ENCODE results near the gene KIF6.

The KIF6 gene

DNA sequence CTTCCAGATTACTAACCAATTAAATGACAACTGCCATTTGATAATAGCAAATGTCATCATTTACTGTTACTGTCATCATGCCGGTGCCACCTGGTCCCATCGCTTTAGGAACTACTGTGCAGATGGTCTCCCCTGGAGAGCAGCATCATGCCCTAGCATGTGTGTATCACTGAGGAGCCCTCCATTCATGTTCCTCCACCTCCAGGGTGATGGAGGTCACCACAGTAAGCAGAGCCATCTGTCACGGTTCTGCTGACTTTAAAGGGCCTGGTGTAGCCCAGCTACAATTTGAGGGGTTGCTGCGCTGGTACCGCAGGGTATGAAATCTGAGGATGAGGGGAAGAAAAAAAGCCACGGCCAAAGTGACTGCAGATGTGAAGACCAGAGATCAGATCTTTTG is 283.9 kb downstream of the KIF6 start:
- Mint-ChIP-seq H3K27me3 (peaks cover 18% of the 10 kb centered on the region), H3K4me1 (ENCODE audit: low read depth) (peaks cover 8% of the 10 kb centered on the region), H3K4me3 (no peak overlapping the region)

DNA sequence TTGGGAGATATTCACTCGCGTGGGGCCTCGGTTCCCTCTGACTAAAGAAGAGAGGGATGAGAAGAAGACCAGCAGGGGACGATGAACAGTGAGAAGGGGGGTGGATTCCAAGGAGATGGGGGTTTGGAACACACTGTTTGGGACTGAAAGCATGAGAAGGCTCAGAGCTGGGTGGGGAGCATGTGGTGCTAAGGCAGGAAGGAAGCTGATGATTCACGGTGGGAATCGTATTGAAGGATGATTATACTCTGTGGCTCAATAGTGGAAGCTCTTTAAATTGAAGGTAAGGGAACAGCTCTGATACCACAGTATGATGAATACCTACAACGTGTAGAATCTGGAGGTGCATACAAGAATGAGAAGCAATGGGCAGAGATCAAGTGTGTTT is 285.2 kb downstream of the KIF6 start:
- Mint-ChIP-seq H3K4me3 (no peak overlapping the region), H3K27ac (no peak overlapping the region), H3K4me1 (ENCODE audit: low read depth) (peaks cover 3% of the 10 kb centered on the region), H3K36me3 (ENCODE audit: low read depth) (no peaks in the 10 kb centered on the region), H3K27me3 (peaks cover 17% of the 10 kb centered on the region), H3K9me3 (peaks cover 3% of the 10 kb centered on the region)

More for the DNA sequence above, 283.9 kb downstream of the KIF6 start:
- H3K36me3 Mint-ChIP-seq (ENCODE audit: low read depth), result no peaks in the 10 kb centered on the region
- H3K9me3 Mint-ChIP-seq, result peaks cover 3% of the 10 kb centered on the region
- H3K27ac Mint-ChIP-seq, result no peak overlapping the region

DNA sequence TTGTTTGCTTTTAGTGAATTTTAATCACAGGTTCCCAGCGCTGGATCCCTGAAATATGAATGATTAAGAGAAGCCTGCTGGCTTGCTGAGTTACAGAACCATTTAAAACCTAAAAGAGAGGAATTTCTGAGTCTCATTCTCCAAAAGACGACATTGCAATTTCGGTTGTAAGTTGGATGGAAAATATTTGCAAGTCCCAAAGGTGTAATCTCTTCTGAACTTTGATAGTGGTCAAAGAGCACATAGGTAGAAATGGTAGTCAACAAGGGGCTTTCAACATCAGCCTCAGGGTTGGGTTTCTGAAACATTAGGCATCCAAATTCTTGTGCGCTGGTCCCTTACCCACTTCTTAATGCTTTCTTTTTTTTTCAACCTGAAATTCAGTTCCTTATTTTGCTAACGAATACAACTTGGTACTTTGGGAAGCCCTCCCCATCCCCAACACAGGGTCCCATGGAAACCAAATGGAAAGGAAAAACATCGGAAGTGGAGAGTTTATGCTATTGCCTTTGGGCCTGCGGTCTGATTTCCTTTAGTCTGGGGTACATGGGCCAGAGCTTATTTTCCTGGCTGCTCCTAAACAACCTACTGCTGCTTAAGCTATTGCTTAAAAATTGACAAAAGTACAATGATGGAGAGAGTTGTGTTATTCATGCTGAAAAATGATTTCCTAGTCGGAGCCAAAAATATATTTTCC is 285.7 kb downstream of the KIF6 start:
- H3K9me3 Mint-ChIP-seq, result peaks cover 3% of the 10 kb centered on the region
- peaks cover 17% of the 10 kb centered on the region for H3K27me3 Mint-ChIP-seq
- no peak overlapping the region for H3K27ac Mint-ChIP-seq
- no peaks in the 10 kb centered on the region for H3K36me3 Mint-ChIP-seq (ENCODE audit: low read depth)
- H3K4me1 Mint-ChIP-seq (ENCODE audit: low read depth), result peaks cover under 1% of the 10 kb centered on the region
- H3K4me3 Mint-ChIP-seq, result no peak overlapping the region

DNA sequence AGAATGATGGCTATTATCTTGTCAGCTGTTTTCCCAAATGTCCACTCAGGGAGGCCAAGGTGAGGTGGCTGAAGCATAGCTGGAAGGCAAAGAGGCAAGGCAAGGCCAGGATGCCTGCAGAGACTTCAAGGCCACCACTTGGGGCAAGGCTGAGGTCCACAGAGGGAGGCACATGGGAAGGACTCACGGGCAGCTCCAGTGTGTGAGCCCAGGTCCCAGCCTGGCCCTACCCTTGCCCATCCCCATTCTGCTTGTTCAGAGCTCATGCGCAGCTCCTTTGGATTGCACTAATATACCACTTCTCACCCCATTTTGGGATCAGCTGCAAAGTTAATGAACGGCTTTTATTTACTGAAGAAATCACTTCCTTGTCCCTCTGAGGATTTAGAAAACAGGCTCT is 291.6 kb downstream of the KIF6 start:
- peaks cover 3% of the 10 kb centered on the region for H3K9me3 Mint-ChIP-seq
- H3K27me3 Mint-ChIP-seq, result peaks cover 13% of the 10 kb centered on the region
- peaks cover 6% of the 10 kb centered on the region for H3K4me1 Mint-ChIP-seq (ENCODE audit: low read depth)
- no peaks in the 10 kb centered on the region for H3K36me3 Mint-ChIP-seq (ENCODE audit: low read depth)
- H3K27ac Mint-ChIP-seq, result no peak overlapping the region
- H3K4me3 Mint-ChIP-seq, result no peak overlapping the region

DNA sequence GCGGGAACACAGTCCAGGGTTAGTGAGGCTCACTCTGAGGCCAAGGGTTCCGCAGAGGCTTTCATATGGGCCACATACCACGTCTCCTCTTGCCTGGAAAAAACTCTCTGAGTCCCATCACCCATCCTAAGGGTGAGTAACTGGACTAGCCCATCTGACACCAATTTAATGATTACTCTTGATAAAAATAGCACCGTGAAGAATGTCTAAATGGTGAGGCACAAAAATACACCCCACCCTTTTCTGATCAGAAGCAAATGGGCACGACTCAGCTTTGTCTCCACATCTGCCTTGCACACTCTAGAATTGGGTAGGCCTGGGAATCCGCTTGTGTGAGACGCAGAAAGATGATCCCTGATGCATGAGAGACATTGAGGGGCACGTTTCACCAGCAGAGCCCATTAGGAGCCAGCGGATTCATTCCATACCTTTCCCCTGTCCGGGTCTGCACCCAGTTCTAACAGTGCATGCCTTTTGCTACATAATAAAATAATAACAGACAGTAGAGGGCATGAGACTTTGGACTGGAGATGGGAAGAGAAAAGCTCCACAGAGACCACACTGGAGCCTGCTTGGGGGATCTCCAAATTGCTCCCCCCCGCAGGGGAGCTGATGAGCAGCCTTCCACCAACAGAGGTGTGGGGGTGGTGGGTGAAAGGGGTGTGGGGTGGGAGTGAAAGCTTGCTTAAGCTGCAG is 292.7 kb downstream of the KIF6 start:
- Mint-ChIP-seq H3K4me1 (ENCODE audit: low read depth) (peaks cover 6% of the 10 kb centered on the region), H3K4me3 (no peak overlapping the region), H3K27me3 (peaks cover 16% of the 10 kb centered on the region), H3K27ac (no peak overlapping the region), H3K36me3 (ENCODE audit: low read depth) (no peaks in the 10 kb centered on the region), H3K9me3 (peaks cover 1% of the 10 kb centered on the region)

DNA sequence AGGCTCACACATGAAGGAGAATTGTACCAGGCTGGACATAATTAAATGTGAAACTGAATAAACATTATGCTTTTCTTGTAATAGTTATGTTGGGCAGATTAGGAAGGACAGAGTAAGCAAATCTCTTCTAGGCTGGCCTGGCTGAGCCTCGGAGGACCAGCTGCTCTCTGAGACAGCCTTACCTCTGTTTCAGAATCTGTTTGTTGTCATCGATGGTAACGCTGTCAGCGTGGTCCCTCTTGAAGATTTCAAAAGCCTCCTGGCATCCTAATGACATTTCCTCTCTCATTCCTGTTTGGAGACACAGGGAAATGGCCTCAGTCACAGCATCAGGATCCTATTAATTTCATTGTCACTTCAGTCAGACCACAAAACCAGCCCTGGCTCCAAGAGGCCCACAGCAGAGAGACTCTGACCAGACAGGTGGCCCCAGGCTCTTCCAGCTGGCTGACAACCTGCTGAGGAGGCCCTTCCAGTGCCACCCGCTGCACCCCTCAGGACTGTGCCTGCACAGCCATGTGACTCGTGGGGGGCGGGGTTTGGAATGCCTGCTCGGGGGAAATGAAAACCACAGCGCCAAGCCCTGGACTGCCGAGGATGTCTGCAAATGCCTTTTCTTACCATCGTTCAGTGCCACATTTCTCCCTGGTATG is 294.2 kb downstream of the KIF6 start:
- H3K27ac Mint-ChIP-seq, result no peak overlapping the region
- peaks cover 9% of the 10 kb centered on the region for H3K4me1 Mint-ChIP-seq (ENCODE audit: low read depth)
- H3K9me3 Mint-ChIP-seq, result no peaks in the 10 kb centered on the region
- no peak overlapping the region for H3K4me3 Mint-ChIP-seq
- H3K27me3 Mint-ChIP-seq, result peaks cover 11% of the 10 kb centered on the region
- H3K36me3 Mint-ChIP-seq (ENCODE audit: low read depth), result no peaks in the 10 kb centered on the region

DNA sequence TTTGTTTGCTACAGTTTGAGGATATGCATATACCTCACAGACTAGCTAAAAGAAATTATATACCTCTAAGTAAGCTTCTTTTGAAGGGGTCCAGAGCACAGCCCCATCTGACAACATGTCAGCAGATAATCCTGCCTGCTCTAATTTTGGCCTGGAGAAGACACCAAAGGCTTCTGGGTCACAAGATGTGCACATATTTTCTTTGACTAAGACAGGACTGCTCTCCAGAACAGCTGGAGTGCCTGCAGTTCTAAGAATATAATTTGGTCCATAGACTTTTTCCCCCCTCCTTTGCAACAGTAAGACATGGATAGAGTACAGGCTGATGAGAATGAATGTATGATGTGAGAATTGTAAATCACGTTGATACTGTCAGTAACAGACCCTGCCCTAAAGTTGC is 294.8 kb downstream of the KIF6 start:
- no peaks in the 10 kb centered on the region for H3K36me3 Mint-ChIP-seq (ENCODE audit: low read depth)
- H3K27ac Mint-ChIP-seq, result no peak overlapping the region
- no peak overlapping the region for H3K4me3 Mint-ChIP-seq
- H3K4me1 Mint-ChIP-seq (ENCODE audit: low read depth), result peaks cover 12% of the 10 kb centered on the region
- peaks cover 8% of the 10 kb centered on the region for H3K27me3 Mint-ChIP-seq
- no peaks in the 10 kb centered on the region for H3K9me3 Mint-ChIP-seq

DNA sequence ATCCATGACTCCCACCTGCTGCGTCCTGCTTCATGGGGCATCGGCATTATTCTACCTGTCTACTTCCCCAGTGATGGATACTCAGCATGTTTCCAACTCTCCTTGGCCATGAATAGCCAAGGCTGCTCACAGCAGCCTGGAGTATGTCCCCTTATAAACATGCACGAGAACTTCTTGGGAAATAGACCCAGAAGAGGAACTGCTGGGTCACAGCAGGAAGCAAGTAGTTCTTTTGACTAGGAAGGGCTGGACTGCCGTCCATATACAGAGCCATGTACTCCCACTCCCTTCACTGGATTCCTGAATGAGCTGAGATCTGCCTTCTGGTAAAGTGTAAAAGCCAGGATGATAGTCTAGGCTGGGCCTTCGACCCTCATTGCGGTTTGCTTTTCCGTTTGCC is 296.4 kb downstream of the KIF6 start:
- H3K27me3 Mint-ChIP-seq, result peaks cover 8% of the 10 kb centered on the region
- H3K9me3 Mint-ChIP-seq, result no peaks in the 10 kb centered on the region
- H3K27ac Mint-ChIP-seq, result no peak overlapping the region
- H3K4me3 Mint-ChIP-seq, result no peak overlapping the region
- H3K36me3 Mint-ChIP-seq (ENCODE audit: low read depth), result no peaks in the 10 kb centered on the region
- H3K4me1 Mint-ChIP-seq (ENCODE audit: low read depth), result peaks cover 12% of the 10 kb centered on the region

DNA sequence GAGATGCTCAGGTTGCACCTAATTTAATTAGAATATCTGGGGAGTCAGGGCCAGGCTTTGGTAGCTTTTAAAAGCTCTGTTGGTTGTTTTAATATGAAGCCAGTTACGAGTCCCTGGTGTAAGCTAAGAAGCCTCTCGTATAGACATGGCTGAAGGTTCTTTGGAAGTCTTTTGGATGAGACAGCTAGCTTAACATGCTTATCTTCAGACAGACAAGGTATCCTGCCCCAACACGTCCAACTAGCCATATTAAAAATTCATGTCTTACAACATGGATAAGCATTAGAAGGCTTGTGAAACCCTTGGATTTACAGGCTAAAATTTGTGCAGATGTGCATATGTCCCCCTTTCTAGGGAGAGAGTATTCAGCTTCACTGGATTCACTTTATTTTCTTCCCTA is 297.1 kb downstream of the KIF6 start:
- H3K4me3 Mint-ChIP-seq, result no peak overlapping the region
- peaks cover 12% of the 10 kb centered on the region for H3K4me1 Mint-ChIP-seq (ENCODE audit: low read depth)

DNA sequence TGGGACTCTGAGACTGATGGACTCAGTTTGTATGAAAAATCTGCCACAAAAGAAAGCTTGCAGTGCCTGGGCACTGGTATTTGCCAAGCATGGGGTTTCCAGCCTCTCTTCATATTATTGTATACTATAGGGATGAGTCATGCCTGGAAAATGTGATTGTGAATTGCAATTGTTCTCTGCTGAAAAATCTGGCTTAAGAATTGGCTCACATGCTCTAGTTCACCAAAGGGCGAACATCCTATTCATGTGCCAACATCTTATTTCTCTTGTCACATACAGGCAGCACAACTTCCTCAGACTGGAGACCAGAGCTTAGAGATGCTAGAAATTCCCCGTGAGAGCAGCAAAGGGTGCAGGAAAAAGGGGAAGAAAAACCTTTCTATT is 299.1 kb downstream of the KIF6 start:
- Mint-ChIP-seq H3K9me3 (no peaks in the 10 kb centered on the region), H3K36me3 (ENCODE audit: low read depth) (no peaks in the 10 kb centered on the region), H3K4me3 (no peak overlapping the region), H3K4me1 (ENCODE audit: low read depth) (peaks cover 6% of the 10 kb centered on the region), H3K27me3 (peaks cover 8% of the 10 kb centered on the region), H3K27ac (no peak overlapping the region)

More for the DNA sequence above, 297.1 kb downstream of the KIF6 start:
- Mint-ChIP-seq H3K36me3 (ENCODE audit: low read depth) (no peaks in the 10 kb centered on the region), H3K27me3 (peaks cover 8% of the 10 kb centered on the region), H3K9me3 (no peaks in the 10 kb centered on the region), H3K27ac (no peak overlapping the region)

DNA sequence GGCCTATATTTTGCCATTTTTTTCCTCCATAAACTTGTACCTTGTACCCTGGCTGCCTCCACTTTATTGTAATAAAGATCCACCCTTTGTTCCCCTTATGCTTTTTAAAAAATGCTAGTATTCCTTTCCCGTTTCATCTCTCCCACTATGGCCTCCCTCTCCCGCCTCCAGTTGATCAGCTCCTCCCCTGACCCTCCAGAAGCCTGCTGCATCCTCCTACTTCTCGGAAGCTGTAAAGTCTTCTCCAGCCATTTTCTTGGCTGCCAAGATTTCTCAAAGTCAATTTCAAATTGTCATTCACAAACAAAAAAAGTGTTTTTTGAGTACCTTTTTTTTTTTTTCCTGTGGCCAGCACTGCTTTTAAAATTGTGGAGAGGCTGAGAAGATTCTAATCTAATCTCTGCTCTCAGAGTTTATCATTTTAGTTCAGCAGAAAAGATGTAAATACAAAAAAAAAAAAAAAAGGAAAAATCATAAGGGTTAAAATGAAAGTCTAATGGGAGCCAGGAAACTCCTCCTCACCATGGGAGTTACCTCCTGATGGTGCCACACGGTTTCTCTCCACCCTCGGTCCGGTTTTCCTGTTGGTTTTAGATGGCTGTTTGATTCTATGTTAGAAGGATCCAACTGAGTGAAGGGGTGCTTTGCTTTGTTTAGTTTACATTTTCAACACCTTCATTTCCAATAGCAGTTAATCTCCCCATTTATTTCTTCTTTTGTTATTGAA is 299.7 kb downstream of the KIF6 start:
- no peaks in the 10 kb centered on the region for H3K9me3 Mint-ChIP-seq
- H3K4me3 Mint-ChIP-seq, result no peak overlapping the region
- H3K27me3 Mint-ChIP-seq, result peaks cover 8% of the 10 kb centered on the region
- no peak overlapping the region for H3K27ac Mint-ChIP-seq
- peaks cover 6% of the 10 kb centered on the region for H3K4me1 Mint-ChIP-seq (ENCODE audit: low read depth)
- no peaks in the 10 kb centered on the region for H3K36me3 Mint-ChIP-seq (ENCODE audit: low read depth)

DNA sequence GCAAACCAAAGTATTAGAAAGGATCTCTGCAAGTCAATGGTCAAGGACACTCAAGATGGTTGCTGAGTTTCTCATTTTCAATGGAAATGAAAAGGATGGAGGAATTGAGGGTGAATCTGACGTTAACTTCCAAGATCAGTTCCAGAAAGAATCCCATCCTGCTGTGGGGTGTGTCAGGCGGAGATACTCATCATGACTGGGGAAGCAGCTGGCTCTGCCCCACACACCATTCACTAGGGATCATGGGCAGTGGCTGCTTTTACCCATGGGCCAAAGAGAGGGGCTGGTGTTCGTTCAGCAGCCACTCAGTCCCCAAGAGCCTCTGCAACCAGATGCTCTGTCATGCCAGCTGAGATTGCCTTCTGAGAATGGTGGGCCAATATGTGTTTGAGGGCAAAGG is 300.4 kb downstream of the KIF6 start:
- no peak overlapping the region for H3K27ac Mint-ChIP-seq
- H3K9me3 Mint-ChIP-seq, result no peaks in the 10 kb centered on the region
- H3K4me3 Mint-ChIP-seq, result no peak overlapping the region
- H3K36me3 Mint-ChIP-seq (ENCODE audit: low read depth), result no peaks in the 10 kb centered on the region
- H3K27me3 Mint-ChIP-seq, result peaks cover 8% of the 10 kb centered on the region
- H3K4me1 Mint-ChIP-seq (ENCODE audit: low read depth), result peaks cover 6% of the 10 kb centered on the region

DNA sequence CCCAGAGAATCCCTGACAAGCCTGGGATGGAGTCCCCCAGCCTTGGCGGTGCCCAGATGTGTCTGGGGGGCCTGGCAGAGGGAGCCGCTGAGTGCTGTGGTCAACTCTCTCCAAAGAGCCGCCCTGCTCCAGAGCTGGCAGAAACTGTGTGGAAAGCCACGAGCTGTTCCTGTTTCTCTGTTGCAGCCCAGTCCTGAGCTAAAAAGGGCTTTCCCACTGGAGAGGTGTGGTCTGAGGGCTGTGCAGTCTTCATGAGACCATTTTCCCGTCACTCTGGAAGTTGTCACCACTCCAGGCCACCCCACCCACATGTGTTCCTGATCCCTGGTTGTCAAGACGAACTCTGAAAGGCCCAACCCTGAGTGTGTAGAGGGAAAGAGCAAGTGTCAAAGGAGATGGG is 303.0 kb downstream of the KIF6 start:
- Mint-ChIP-seq H3K4me3 (no peak overlapping the region), H3K27me3 (peaks cover 3% of the 10 kb centered on the region), H3K4me1 (ENCODE audit: low read depth) (peaks cover 6% of the 10 kb centered on the region), H3K9me3 (no peaks in the 10 kb centered on the region), H3K27ac (no peak overlapping the region), H3K36me3 (ENCODE audit: low read depth) (no peaks in the 10 kb centered on the region)

DNA sequence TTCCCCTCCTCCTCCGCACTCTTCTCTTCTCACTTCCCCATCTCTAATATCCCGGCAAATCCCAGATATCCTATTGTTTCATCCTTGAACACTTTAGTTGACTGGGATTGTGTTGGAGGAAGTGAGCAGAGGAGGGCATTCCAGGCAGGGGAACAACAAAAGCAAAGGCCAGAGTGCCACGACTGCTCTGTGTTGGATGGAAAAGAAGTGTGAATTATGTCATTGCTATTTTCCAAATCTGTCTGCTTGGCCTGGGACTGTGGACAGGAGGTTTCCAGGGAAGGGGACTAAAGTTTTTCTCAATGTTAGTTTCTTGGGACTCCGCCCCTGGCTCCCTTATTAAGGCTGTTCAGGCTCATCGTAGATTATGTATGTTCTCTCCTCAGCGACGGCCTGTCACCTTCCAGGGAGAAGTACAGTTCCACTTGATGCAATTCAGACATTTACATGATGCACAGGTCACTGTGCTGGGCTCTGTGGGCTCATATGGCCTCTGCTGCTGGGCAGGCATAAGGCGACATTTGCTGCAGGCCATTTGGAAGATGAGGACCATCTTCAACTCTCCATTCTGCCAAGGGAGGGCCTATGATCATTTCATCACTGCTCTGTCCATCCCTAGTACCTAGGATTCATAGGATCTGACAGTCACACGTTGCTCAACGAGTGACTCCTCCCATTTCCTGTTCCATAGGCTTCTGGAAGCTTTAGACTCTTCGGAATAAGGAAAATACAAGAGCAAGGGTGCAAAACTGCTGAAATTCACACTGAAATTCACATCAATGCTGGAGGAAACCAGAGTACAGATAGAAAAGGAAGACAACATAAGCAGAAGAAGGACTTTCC is 303.6 kb downstream of the KIF6 start:
- no peaks in the 10 kb centered on the region for H3K9me3 Mint-ChIP-seq
- peaks cover 3% of the 10 kb centered on the region for H3K27me3 Mint-ChIP-seq
- no peak overlapping the region for H3K27ac Mint-ChIP-seq

More for the DNA sequence above, 303.6 kb downstream of the KIF6 start:
- no peak overlapping the region for H3K4me3 Mint-ChIP-seq
- H3K4me1 Mint-ChIP-seq (ENCODE audit: low read depth), result peaks cover 6% of the 10 kb centered on the region
- H3K36me3 Mint-ChIP-seq (ENCODE audit: low read depth), result no peaks in the 10 kb centered on the region
